GF-D8 (cell line): ENCODE results near the gene NSD2.

Source experiments
- DNase-seq: peaks from one replicate; lab custom pipeline; 2025; lab: John Stamatoyannopoulos, UW

The NSD2 gene

DNA sequence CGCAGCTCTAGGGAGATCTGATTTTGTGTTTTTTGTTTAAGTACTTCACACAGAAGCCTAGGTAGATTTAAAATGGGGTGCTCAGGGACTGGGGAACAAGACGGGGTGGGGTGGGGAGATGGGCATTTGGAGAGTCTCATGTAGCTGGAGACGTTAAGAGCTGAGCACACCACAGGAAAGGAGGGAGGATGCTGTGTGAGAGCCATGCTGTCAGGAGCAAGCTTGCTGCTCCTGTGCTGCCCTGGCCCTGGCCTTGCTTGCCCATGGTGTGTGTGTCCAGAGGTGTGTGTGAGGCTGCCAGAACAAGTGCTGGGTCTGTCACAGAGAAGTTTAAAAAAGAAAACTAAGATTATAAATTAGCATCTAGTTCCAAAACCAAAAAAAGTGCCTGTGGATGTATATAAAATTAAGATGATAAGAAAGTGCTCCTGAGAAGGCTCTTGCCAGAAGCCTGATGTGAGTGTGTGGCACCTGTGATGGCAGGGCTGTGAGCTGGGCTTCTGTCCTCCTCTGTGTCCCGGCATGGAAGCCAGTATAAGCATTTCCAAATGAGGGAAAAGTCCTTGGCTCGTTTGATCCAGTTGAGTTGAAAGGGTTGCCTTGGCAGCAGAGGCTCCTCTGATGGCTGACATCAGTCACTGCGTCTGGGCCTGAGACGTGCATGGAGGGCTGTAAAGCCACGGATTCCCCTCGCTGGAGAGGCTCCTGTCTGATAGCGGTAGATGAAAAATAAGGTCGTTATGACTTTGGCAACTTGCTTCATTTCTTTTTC is 74.1 kb downstream of the NSD2 start:
- no peak for DNase-seq

DNA sequence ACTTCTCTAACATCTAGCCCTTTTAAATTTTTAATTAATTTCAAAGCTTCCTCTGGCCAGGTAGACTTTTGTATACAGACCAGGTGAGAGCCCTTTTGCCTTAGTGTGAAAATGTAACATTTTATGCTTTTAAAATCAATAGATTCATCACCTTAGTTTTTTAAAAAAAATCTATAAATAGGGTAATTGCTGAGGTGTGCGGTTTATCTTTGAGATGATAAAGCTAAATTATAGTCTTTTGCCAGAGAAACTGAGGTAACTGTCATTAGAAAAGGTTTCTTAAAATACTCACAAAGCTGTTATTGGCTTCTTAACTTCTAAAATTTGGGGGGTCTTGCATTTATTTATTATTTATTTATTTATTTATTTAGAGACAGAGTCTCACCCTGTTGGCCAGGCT is 74.7 kb downstream of the NSD2 start:
- no peak for DNase-seq

DNA sequence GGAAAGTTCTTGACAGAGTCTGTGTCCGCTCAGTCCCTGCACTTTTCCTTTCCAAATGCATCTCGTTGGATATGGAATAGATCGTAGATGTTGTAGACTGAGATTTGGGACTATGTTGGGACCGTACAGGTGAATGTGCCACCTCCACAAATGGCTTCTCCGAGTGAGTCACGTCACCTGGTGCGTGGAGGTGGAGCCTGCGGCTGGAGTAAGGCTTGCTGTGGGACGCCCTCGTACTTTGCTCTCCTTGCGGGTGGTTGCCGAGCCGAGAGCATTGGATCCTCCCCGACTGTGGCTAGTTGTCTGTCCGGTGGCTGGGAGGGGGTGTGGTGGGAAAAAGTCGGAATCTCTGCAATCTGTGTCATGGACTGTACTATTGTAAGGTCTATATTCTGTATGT is 77.0 kb downstream of the NSD2 start:
- no peak for DNase-seq

DNA sequence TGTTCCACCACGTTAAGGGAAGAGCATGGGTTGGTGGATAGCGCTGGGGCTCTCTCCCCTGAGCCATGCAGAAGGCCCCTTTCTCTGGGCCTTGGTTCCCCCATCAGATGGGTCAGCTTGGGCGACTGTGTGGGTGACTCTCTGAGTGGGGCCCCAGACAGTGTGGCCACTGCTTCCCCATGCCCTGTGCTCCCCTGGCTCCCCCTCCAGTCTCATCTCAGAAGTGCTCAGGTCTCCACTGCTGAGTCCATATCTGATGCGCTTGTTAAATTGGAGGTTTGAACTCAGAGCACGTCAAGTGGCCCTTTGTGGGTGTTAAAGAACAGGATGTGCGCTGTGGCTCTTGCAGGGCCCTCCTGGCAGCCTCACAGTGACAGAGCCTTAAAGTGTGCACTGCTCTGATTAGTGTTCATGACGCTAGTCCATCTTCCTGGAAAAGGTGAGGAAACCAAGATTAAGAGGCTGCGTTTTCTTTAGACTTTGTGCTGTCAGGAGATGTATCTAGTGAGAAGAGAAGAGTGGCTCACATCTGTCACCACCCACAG is 77.8 kb downstream of the NSD2 start:
- no peak for DNase-seq

DNA sequence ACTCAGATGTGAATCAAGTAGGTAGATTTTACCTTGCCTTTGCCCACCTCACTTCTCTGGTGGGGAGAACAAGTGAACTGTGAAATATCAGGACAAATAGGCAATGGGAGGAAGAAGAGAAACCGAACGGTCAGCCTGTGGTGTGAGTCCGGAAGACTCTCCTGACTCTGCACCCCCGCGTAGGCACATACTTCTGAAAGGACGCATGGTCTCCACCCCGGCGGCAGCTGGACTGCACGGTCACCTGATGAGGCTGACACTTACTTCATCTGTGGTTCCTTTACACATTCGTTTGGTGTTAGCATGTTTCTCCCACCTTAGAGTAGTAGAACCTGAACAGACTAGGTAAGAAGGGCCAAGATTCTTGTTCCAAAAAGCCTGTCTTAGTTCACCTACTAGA is 79.2 kb downstream of the NSD2 start:
- DNase-seq = no peak

DNA sequence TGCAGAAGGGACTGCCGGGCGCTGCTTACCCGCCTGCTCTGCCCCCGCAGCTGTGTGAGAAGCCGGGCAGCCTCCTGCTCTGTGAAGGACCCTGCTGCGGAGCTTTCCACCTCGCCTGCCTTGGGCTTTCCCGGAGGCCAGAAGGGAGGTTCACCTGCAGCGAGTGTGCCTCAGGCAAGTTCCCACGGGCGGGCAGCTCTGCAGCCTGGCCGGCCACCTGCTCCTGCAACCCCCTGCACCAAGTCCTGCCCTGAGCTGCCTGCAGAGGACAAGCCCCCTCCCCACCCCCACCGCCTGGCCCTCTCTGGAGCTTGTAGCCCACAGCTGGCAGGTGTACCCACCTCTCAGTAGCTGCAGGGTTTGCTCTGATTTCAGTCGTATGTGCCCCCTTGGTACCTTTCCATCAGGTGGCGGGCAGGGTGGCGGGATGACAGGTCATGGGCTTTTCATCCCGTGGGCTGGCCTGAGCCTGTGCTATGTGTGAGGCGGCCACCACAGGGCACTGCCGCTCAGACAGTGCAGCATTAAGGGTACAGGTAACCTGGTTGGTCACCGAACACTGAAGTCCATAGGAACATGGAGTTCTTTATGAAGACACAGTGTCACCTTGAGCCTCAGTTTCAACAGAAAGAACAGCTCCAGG is 81.0 kb downstream of the NSD2 start:
- no peak for DNase-seq

DNA sequence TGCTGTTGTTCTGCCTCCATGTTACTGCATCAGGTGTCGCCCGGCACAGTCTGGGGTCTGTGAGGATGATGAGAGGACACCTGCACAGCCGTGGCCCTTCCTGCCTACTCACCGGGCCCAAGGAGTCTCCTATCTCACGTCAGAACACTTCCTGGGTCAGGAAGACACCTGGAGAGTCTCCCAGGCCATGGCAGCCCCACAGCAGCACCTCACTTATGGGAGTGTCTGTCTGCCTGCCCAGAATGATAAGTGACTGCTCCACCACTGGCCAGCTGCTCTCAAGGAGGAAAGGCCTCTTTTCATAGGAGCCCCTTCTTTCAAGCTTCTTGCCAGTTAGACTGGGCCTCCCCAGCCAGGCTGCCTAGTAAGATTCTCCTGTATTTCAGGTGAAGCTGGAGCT is 81.5 kb downstream of the NSD2 start:
- DNase-seq = no peak

DNA sequence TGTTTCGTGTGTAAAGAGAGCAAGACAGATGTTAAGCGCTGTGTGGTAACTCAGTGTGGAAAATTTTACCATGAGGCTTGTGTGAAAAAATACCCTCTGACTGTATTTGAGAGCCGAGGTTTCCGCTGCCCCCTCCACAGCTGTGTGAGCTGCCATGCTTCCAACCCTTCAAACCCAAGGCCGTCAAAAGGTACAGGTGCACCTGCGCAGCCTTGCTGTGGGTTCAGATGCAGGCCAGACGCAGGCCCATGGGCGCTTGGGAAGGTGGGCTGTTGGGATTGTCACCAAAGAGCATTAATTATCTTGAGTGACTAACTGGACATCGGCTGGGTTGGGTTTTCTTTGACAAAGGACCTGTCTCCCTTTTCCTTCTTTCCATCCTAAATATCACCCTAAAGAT is 82.1 kb downstream of the NSD2 start:
- DNase-seq = no peak

DNA sequence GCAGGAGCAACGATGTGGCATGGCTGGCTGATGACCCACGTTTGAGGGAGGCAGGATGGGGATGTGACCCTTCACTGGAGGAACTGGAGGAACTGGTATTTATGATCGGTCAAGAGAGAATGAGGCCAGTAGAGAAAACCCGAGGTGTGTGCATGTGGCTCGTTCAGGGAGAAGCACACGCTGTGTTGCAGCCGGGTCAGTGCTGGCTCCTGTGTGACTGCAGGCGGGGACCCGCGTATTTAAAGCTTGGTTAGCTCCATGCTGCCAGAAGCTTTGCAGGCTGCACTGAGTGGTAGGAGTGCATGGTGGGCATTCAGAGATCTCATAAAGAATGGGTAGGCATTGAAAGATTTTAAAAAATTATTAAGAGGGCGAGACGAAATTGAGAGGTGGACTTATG is 85.4 kb downstream of the NSD2 start:
- DNase-seq = no peak

DNA sequence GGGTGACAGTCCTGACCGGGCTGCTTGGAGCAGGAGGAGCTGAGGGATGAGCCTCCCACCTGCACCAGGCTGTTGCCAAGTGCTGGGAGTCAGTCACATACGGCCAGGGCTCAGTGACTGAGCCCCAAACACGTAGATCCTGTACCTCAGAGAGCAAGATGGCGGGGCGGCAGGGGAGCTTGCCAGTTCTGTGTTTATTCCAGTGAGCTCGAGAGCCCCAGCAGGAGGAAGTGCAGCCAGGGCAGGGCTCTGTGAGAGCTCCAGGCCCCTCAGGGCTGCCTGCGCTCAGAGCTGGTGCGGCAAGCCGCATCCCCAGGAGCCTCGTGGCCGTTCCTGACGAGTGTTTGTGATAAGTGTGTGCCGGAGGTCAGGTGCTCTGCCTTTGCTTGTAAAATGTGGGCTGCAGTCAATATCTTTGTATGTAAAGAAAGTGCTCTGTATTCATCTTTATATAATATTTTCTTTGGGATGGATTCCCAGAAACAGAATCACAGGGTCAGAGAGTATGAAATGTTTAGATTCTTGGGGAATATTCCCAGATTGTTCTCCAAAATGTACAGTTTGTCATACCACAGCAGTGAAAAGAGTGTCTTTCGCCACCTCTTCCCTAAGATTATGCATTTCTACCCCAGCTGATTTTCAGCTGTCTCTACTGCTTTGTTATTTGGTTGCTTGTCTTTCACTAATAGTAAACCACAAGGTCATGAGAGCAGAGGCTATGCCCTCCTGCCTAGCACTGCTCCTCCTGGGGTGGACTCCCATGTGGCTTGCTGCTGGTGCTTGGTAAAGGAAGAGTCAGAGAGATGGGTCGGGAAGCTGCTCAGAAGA is 87.3 kb downstream of the NSD2 start:
- no peak for DNase-seq

DNA sequence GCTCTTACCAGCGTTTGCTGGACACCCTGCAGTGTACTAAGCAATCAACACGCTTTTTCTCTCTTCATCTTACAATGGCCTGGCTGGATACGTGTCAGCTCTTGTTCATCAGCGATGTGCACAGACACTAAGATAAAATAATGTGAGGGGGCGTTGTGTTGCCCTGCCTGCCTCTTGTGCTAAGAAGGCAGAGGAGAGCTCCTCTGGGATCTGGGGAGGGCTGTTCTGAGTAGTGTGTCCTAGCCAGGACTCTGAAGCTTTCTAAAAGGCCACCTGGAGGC is 87.9 kb downstream of the NSD2 start:
- no peak for DNase-seq

DNA sequence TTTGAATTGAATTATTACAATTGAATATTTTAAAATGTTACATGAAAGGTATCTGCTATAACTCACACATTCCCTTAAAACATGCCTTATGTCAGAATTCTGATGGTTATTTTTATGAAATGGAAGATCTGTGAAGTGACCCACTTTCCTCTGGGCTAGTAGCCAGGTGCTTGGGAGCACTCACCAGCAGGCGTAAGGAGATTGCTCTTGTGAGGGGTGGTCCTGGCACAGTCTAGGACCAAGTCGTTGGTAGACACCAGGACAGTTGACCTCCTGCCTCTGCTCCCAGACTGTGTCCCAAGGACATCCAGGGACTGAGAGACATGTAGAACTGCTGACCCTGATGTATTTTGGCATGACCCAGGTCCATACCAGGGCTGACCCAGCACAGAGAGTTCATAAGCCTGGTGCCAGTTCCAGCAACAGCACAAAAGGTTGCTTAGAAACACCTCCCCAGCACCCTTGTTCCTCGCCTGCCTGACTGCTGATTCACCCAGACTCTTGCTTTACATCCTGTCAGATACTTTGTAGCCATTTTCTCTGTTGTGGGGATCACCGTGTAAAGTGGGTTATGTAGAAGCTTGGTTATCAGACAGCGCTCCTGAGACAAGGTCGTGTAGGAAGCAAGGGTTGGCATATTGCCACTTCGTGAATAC is 89.1 kb downstream of the NSD2 start:
- no peak for DNase-seq

DNA sequence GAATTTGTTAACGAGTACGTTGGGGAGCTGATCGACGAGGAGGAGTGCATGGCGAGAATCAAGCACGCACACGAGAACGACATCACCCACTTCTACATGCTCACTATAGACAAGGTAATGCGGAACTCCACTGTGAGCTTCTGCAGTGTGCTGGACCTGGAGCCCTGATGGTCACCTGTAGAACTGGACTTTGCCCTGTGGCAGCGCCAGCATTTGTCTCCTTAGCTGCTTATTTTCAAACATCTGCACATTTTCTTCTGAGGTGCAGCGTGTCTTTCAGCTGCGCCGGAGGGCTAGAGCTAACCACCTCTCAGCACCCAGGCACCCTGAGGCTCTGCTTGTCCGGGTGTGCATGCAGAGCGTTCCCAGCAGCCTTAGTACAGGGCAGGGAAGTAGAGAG is 89.8 kb downstream of the NSD2 start:
- DNase-seq = no peak

DNA sequence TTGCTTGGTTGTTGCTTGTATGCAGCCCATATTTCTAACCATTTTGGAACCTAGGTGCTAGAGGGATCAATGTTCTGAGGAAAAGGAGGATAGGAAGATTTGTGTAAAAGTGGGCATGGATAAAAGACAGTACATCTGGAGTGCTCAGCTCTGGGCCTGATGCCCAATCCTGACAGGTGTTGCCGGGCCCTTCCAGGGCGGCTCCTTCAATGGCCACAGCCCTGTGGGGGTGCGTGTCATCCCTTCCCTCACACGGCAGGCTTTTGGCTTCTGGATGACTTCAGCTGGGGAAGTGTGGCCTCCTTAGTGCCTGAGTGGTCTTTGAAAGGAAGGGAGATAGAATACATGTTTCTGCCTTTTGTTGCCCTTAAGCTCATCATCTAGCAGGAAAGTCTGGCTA is 90.4 kb downstream of the NSD2 start:
- no peak for DNase-seq

DNA sequence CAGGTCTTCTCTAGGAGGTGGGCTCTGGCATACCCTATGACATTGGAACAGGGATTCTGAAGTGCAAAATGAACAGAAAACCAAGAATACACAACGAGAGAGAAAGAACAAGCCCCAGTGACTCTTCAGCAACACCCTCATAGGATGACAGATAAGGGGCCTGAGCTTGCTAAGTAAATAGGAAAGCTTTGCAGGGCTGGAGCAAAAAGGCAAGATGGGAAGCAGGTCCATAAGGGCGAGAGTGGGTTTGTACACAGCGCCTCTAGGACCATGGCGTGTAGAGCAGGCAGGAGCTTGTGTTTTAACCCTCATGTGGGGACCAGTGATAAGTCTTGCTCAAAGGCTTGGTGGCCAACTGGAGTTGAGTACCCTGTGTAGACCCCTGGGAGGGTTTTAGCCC is 91.8 kb downstream of the NSD2 start:
- no peak for DNase-seq

DNA sequence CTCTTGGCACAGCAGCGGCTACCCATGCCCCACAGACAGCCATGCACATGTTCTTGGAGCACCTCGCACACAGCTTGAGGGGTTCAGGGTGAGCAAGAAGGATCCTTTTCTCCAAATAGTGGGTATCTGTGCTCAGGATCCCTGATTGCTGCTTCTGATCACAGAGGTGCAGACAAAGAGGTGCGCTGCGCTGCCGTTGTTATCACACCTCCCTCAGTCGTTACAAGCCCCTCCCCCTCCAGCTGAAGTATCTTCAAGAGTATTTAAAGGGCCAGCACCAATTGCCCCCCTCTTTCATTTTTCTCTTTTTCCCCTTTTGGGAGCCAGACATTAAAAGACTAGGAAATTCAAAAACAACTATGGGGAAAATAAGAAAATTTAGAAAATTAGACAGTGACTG is 93.2 kb downstream of the NSD2 start:
- no peak for DNase-seq

DNA sequence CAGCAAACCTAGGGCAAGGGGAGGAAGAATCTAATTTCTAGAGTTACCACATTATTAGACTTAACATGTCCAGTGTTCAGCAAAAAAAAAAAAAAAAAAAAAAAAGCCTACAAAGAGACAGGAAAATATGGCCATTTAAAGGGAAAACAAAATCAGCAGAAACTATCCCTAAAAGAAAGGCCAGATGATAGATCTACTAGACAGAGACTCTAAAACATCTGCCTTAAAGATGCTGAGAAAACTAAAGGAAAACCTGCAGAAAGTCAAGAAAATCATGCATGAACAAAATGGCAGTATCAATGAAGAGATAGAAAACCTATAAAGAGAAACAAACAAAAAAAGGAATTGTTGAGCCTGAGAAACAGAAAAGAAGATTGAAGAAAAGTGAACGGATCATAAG is 93.8 kb downstream of the NSD2 start:
- no peak for DNase-seq

DNA sequence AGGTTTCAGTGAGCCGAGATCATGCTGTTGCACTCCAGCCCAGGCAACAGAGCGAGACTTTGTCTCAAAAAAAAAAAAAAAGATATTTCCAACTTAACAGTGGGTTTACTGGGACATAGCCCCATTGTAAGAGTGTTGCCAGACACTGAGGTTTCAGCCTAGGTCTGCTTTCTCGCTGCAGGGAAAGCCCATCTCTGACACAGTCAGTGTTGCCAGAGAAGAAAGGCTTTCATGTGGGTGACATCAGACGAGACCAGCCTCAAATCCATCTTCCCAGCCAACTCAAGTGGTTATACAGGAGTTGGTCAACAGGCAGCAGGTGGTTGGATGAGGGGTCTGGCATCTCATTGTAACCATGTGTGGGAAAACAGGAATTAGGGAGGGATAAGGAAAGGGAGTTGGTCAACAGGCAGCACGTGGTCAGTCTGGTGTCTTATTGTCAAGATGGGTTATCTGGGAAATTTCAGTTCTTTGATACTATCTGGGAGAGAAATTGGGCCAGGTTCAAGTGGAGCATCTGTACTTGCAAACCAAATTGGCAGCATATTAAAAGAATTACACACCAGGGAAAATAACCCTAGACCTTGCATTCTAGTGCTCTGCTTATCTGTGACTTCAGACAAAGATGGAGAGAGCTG is 96.4 kb downstream of the NSD2 start:
- no peak for DNase-seq

DNA sequence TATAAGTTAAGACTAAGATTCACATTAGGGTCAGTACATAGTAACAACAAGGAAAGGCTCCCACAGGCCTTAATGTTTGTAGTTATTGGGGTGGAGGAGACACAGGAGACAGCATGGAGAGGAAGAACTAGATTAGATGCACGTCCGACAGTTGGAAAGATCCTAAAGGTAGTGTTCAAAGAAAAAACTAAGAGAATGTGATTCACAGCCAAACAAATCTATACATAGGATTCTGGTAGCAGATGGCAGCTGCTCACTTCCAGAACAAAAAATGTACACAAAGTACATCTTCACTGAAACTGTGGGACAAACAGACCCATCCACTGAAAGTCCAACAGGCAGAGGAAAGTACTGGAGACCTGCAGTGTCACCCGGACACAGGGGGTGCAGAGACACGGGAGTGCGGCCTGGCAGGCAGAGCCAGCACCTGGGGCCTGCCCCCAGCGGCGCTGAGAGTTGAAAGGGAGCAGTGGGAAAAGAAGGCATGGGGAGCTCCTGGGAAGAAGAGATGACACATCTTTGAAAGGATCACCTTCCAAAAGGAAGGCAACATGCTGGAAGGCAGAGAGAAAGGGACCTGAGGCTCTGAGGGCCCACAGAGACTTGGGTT is 97.6 kb downstream of the NSD2 start:
- DNase-seq = no peak

DNA sequence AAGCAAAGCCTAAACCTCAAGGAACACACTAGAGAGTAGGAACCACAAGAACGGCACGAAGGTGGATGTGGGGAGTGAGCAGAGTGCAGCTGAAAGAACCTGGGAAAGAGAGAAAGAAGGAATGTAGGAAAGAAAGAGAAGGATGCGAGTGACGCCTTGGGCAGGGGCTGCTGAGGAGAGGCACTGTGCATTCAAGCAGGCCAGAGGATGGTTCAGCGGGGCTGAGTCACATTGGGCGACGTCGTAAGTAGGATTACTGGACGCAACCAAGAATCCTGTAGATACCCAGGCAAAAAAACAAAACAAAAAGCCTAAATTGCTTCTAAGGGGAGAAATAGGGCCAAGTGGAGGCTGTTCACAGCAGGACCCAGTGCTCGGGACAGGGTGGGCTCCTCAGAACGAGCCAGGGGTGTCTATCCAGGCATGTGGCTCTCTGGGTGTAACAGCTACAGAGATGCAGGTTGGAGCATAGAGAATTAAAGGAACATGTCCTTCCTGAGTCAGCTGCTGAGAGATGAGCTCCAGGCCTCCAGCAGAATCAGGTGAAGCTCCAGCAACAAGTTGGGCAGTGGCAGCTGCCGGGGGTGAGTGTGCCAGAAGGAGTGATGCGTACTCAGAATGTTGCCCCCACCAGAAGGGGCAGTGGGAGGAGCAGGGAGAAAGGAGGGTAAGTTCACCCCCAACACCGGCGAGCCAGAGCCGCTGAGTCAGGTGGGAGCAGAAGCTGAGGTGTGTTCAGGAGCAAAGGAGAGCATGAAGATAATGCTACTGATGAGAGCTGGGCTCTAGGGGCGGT is 98.9 kb downstream of the NSD2 start:
- no peak for DNase-seq

DNA sequence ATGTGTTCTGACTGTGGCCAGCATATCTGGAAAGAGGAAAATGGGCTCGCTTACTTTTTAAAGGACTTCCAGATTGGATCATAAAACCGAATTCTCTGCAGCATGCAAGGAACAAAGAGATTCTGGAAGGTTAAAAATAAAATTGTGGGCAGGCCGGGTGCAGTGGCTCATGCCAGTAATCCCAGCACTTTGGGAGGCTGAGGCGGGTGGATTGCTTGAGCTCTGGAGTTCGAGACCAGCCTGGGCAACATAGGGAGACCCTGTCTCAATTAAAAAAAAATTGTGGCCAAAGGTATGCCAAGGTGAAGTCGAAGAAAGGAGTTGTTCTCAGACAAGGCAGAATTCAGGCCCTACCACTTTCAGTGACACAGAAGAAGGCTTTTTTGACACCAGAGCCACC is 99.7 kb downstream of the NSD2 start:
- DNase-seq = no peak
